DND-41 (cell line): Measurements from ENCODE around the gene TAF11L6.
"Not testable (repeated sequence)": the region's sequence is repeated elsewhere in the genome, so short reads cannot be mapped to it uniquely, and the experiment has no call there.

ENCODE experiments used
- ATAC-seq: fragments of 200-7000 bp; cut with Tn5 transposase; 3 replicates; pipeline ENCODE4 v1.9.1; 2021; ENCODE audit warnings: low read depth; ENCODE audit not compliant: insufficient read depth
- DNase-seq: peaks from one replicate; pipeline ENCODE4 v3.0.0-alpha.2; 2020
- H2AFZ ChIP-seq: 2 replicates; pipeline ENCODE4 v1.6.0; 2012; ENCODE audit warnings: low read depth, low read length
- H3K27ac ChIP-seq: 2 replicates; pipeline ENCODE4 v1.5.1; 2012; ENCODE audit warnings: low read length, inconsistent platforms
- H3K27me3 ChIP-seq: fragments of 200-600 bp; sonication (generic); 2 replicates; pipeline ENCODE4 v1.6.0; 2012; ENCODE audit warnings: low read length, mild to moderate bottlenecking, inconsistent platforms; ENCODE audit not compliant: insufficient read depth, poor library complexity
- H3K36me3 ChIP-seq: 2 replicates; pipeline ENCODE4 v1.5.1; 2012; ENCODE audit warnings: low read length, inconsistent platforms; ENCODE audit not compliant: insufficient read depth
- H3K4me1 ChIP-seq: 2 replicates; pipeline ENCODE4 v1.5.1; 2012; ENCODE audit warnings: mild to moderate bottlenecking, low read length; ENCODE audit not compliant: insufficient read depth
- H3K4me2 ChIP-seq: 2 replicates; pipeline ENCODE4 v1.6.0; 2012; ENCODE audit warnings: mild to moderate bottlenecking, moderate library complexity, low read length, inconsistent platforms; ENCODE audit not compliant: insufficient read depth
- H3K4me3 ChIP-seq, 2 experiments: fragments of 200-600 bp in 1 of 2; shearing (Covaris generic) in 1 of 2; 2 replicates each; pipeline ENCODE4 v1.5.1; 2012 to 2016; ENCODE audit warnings: inconsistent platforms in 2 of 2, low read length in 2 of 2, mild to moderate bottlenecking in 2 of 2, low read depth in 1 of 2, moderate library complexity in 1 of 2
- H3K79me2 ChIP-seq: 2 replicates; pipeline ENCODE4 v1.6.0; 2012; ENCODE audit warnings: low read length, inconsistent platforms; ENCODE audit not compliant: insufficient read depth
- H3K9ac ChIP-seq: 2 replicates; pipeline ENCODE4 v1.6.0; 2012; ENCODE audit warnings: low read depth, mild to moderate bottlenecking, inconsistent platforms, low read length, moderate library complexity
- H3K9me3 ChIP-seq: 2 replicates; pipeline ENCODE4 v1.5.1; 2012; ENCODE audit warnings: low read length, moderate library complexity, mild to moderate bottlenecking, inconsistent platforms; ENCODE audit not compliant: insufficient read depth, severe bottlenecking
- H4K20me1 ChIP-seq: 2 replicates; pipeline ENCODE4 v1.6.0; 2012; ENCODE audit warnings: low read length; ENCODE audit not compliant: insufficient read depth
- CTCF ChIP-seq: IDR thresholded peaks from 2 replicates; pipeline ENCODE4 v1.5.1; 2012; ENCODE audit warnings: borderline replicate concordance, low read length, moderate library complexity, mild to moderate bottlenecking; ENCODE audit not compliant: poor library complexity, severe bottlenecking; ENCODE audit errors: extremely low read depth

The TAF11L6 gene

GRCh38 chr5:17511775-17512325, 16.6 kb upstream of the TAF11L6 start:
- no peak overlapping the region for H3K9ac ChIP-seq
- no peak for TF ChIP-seq CTCF
- no peak overlapping the region for H3K27ac ChIP-seq
- H3K4me3 ChIP-seq, result no peak overlapping the region
- DNase-seq (no peak), ATAC-seq (no peak)
- H3K79me2 ChIP-seq, result no peaks in the 10 kb centered on the region
- no peaks in the 10 kb centered on the region for H3K4me1 ChIP-seq
- no peaks in the 10 kb centered on the region for H3K9me3 ChIP-seq
- no peaks in the 10 kb centered on the region for H4K20me1 ChIP-seq
- H3K27me3 ChIP-seq, result no peaks in the 10 kb centered on the region
- H3K4me2 ChIP-seq, result no peak overlapping the region
- H3K36me3 ChIP-seq, result no peaks in the 10 kb centered on the region
- H2AFZ ChIP-seq, result no peak overlapping the region

- H2AFZ ChIP-seq, H3K36me3 ChIP-seq, H3K27ac ChIP-seq, H3K4me1 ChIP-seq, H3K79me2 ChIP-seq, H4K20me1 ChIP-seq, DNase-seq, H3K9me3 ChIP-seq, H3K4me3 ChIP-seq, H3K4me2 ChIP-seq, ATAC-seq, H3K9ac ChIP-seq, H3K27me3 ChIP-seq: not testable (repeated sequence)
These were observed 10.9 kb upstream of the TAF11L6 start for GRCh38 chr5:17517526-17517925.

GRCh38 chr5:17518067-17518466, 10.4 kb upstream of the TAF11L6 start, which contains the start of gene TAF11L3:
TSS of gene TAF11L3 (plus strand) at chr5:17518367.
- H3K9me3 ChIP-seq, ATAC-seq, H3K4me1 ChIP-seq, H3K4me3 ChIP-seq, H4K20me1 ChIP-seq, H3K9ac ChIP-seq, H3K27ac ChIP-seq, H3K79me2 ChIP-seq, DNase-seq, H3K36me3 ChIP-seq, H3K27me3 ChIP-seq, H2AFZ ChIP-seq, H3K4me2 ChIP-seq: not testable (repeated sequence)

GRCh38 chr5:17519508-17519907, 9.0 kb upstream of the TAF11L6 start:
- ATAC-seq, H3K79me2 ChIP-seq, H4K20me1 ChIP-seq, H3K36me3 ChIP-seq, DNase-seq, H3K4me1 ChIP-seq, H2AFZ ChIP-seq, H3K9me3 ChIP-seq, H3K4me2 ChIP-seq, H3K27ac ChIP-seq, H3K27me3 ChIP-seq, H3K9ac ChIP-seq, H3K4me3 ChIP-seq: not testable (repeated sequence)

GRCh38 chr5:17521501-17521900, 7.0 kb upstream of the TAF11L6 start, which contains the start of gene TAF11L4:
TSS of gene TAF11L4 (plus strand) at chr5:17521801.
- H3K36me3 ChIP-seq, H3K9me3 ChIP-seq, ATAC-seq, H3K4me2 ChIP-seq, H3K27ac ChIP-seq, H4K20me1 ChIP-seq, H3K79me2 ChIP-seq, DNase-seq, H2AFZ ChIP-seq, H3K9ac ChIP-seq, H3K4me3 ChIP-seq, H3K4me1 ChIP-seq, H3K27me3 ChIP-seq: not testable (repeated sequence)

GRCh38 chr5:17524935-17525334, 3.5 kb upstream of the TAF11L6 start, which contains the start of gene TAF11L5:
TSS of gene TAF11L5 (plus strand) at chr5:17525235.
- not testable (repeated sequence) for ATAC-seq, H3K4me2 ChIP-seq, H3K9me3 ChIP-seq, H4K20me1 ChIP-seq, H3K36me3 ChIP-seq, DNase-seq, H3K27ac ChIP-seq, H3K79me2 ChIP-seq, H3K4me1 ChIP-seq, H3K4me3 ChIP-seq, H2AFZ ChIP-seq, H3K27me3 ChIP-seq, H3K9ac ChIP-seq

GRCh38 chr5:17526504-17526903, 2.0 kb upstream of the TAF11L6 start:
- not testable (repeated sequence) for H3K9me3 ChIP-seq, H3K9ac ChIP-seq, H3K36me3 ChIP-seq, ATAC-seq, H3K27ac ChIP-seq, H3K27me3 ChIP-seq, DNase-seq, H3K4me3 ChIP-seq, H3K4me2 ChIP-seq, H3K4me1 ChIP-seq, H3K79me2 ChIP-seq, H4K20me1 ChIP-seq, H2AFZ ChIP-seq
